Measurements from ENCODE around the gene VAPB. TPM values are rescaled to one million over a fixed set of nuclear protein-coding genes. Genes with fewer than 3 reads are reported as not detected.

Gene VAPB
- polyA plus RNA-seq, 3 donors, result 51.8 to 59.3 (median 58.2) TPM

DNA sequence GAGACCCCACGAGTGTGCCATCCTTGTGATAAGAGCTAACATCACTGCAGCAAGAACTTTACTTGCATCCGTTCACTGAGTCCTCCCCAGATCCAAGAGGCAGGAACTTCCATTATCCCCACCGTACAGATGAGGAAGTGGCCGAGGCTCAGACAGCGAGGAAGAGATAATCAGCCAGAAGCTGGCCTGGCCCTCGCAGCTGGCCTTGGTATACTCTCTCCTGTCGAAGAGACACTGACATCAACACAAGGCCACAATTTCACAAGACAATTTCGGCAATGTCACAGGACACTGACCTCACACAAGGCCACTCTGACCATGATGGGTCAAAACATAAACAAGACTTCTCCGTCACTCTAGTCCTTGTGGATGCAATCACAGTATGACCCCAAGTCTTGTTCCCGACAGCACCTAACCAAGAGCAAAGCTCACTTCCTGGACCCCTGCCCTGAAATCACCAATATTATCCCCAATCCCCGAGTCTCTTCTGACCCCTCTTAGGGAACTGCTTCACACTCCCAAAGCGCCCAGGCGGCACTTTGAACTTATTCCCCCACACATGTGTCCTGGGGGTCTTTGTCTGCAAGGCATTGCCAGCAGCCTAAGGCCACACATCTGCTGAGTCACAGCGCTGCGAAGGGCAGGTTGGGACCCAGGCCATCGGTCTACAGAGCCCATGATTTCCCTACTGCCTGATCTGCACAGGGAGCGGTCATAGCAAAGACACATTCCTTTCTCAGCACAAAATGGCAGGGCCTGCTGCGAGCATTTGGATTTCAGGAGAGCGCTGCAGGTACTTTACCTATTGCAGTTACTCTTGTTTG lies 14.8 kb upstream of the VAPB start:
- no peak for DNase-seq (ENCODE audit: extremely low read depth in 1 of 11, low read depth in 9 of 11, low spot score in 4 of 11)

DNA sequence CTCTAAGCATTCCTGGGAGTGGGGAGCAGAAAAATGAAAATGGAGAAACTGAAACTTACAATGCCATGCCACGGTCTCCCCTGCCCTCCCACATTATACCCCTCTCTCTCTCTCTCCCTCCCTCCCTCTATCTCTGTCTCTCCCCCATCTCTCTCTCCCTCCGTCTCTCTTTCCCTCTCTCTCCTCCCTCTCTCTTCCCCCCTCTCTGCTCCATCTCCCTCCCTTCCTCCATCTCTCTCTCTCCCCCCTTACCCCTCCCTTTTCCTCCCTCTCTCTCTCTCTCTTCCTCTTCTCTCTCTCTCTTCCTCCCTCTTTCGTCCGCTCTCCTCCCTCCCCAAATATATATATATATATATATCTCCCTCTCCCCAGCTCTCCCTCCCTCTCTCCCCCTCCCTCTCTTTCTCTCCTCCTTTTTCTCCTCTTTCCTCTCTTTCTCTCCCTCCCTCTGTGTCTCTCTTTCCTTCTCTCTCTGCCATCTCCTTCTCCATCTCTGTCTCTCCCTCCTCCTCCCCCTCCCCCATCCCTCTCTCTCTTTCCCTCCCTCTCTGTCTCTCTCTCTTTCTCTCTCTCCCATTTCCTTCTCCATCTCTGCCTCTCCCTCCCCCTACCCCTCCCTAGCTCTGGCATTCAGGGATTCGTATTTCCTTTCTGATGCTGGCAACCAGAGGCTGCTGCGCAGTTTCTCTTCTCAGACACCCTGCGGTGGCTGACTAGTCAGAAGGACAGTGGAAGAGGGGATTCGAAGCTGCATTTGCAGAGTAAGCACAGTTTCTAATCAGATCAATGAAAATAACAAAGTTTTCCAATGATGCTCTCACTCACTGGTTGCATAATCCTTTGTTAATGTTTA lies 13.9 kb upstream of the VAPB start:
- DNase-seq (ENCODE audit: extremely low read depth in 1 of 11, low read depth in 9 of 11, low spot score in 4 of 11), result no peak

DNA sequence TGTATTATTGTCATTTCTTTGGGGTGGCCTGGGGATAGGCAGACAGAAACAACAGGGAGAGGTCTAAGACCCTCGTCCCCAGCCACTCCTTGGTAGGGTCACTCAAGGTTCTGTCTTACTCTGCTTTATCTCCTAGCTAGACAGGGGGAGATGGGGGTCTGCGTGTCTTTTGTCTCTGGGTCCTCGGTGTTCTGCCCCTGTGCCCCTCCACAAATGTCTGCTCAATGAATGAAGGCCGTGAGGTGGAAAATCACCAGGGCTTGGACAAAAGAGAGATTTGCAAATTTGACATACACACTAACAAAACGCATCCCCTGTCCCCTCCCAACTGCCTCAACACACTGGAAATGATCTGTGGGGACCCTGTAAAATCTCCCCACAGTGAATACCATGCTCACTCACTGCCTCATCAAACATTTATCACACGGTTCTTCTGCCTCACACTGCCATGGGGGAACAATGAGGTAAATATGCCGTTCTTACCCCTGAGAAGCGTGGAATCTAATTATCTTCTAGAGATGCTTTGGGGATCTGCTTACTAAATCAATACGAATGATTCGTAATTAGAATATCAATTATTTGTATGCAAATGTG lies 13.2 kb upstream of the VAPB start:
- no peak for DNase-seq (ENCODE audit: extremely low read depth in 1 of 11, low read depth in 9 of 11, low spot score in 4 of 11)

DNA sequence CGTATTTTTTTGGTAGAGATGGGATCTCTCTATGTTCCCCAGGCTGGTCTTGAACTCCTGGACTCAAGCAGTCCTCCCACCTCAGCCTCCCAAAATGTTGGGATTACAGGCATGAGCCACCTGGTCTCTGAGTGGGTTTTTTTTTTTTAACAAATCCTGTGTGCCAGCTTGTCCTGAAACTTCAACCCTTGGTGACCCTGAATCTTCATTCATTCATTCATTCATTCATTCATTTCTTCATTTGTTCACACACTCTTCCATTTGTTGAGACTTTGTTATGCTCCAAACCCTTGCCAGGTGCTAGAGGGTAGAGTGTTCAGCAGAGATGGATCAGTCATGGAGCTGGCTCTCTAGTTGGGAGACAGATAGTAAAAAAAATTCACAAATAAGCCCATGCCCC lies 12.0 kb upstream of the VAPB start:
- DNase-seq (ENCODE audit: extremely low read depth in 1 of 11, low read depth in 9 of 11, low spot score in 4 of 11), result no peak

DNA sequence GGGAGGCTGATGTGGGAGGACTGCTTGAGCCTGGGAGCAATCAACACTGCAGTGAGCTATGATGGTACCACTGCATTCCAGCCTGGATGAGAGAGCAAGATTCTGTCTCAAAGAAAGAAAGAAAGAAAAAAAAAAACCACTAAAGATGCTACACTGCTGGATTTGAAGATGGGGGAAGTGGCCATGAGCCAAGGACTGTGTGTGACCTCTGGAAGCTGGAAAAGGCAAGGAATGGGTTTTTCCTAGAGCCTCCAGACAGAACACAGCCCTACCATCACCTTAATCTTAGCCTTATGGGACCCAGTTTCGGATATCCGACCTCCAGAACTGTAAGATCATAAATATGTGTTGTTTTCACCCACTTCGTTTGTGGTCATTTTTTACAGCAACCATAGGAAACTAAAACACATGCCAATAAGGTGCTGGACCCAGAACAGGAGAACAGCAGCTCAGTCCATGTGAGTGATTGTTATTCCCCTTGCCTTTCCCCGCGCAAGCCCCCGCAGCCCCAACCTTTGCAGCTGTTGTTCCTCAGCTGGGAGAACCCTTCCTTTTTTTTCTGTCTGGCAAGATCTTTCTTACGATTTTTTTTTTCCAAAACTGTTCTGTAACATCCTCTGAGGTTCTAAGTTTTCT lies 11.1 kb upstream of the VAPB start:
- DNase-seq (ENCODE audit: extremely low read depth in 1 of 11, low read depth in 9 of 11, low spot score in 4 of 11), result no peak

DNA sequence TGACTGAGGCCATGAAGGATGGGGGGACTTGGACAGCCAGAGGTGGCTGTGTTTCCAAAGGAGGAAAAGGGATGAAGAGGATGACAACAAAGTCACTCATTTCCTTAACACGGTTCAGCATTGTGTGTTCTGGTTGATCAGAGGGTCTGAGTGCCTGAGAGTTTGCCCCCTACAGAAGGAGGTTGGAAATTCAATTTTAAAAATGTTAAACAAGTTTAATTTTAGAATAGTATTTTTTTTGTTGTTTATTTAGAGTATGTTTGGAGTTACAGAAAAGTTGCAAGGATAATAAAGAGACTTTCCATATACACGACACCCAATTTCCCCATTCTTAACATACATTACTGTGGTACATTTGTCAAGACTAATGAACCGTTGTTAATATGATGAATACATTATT lies 10.3 kb upstream of the VAPB start:
- no peak for DNase-seq (ENCODE audit: extremely low read depth in 1 of 11, low read depth in 9 of 11, low spot score in 4 of 11)

DNA sequence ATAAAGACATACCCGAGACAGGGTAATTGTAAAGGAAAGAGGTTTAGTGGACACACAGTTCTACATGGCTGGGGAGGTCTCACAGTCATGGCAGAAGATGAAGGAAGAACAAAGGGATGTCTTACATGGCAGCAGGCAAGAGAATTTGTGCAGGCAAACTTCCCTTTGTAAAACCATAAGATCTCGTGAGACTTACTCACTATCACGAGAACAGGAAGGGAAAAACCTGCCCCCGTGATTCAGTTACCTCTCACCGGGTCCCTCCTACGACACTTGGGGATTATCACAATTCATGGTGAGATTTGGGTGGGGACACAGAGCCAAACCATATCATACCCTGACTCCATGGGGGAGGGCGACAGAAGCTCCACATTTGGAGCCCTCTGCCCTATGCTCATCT lies 7.4 kb upstream of the VAPB start:
- no peak for DNase-seq (ENCODE audit: extremely low read depth in 1 of 11, low read depth in 9 of 11, low spot score in 4 of 11)

DNA sequence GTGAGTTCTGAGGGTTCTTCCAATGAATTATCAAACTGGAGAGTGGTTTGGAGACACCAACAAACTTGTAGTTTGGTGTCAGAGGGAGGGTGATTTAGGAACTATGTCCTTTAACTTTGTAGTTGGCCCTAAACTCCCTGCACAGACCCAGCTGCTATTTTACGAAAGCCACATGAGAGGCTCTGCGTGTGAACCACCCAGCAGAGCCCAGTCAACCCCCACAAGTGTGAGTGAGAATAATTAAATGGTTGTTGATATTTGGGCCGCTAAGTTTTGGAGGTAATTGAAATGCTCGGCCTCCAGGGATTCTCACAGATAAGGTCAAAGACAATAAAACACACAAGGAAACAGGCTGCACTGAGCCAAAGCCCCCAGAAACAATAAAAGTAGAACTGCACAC lies 6.9 kb upstream of the VAPB start:
- DNase-seq (ENCODE audit: extremely low read depth in 1 of 11, low read depth in 9 of 11, low spot score in 4 of 11), result no peak

DNA sequence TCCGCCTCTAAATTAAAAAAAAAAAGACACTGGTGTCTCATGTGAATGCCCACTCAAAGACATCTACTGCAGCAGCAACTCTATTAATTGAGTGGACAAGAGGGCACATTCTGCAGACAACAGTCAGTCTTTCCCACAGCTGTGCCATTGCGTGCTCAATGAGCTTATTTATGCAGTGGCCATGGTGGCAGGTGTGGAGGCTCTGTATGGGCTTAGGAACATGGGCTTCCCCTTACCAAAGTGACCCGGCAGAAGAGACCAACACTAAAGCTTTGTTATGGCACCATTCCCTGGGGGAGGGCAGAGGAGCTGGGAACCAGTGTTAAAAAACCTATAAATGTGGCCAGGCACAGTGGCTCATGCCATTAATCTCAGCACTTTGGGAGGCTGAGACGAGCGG lies 4.2 kb upstream of the VAPB start:
- no peak for DNase-seq (ENCODE audit: extremely low read depth in 1 of 11, low read depth in 9 of 11, low spot score in 4 of 11)

DNA sequence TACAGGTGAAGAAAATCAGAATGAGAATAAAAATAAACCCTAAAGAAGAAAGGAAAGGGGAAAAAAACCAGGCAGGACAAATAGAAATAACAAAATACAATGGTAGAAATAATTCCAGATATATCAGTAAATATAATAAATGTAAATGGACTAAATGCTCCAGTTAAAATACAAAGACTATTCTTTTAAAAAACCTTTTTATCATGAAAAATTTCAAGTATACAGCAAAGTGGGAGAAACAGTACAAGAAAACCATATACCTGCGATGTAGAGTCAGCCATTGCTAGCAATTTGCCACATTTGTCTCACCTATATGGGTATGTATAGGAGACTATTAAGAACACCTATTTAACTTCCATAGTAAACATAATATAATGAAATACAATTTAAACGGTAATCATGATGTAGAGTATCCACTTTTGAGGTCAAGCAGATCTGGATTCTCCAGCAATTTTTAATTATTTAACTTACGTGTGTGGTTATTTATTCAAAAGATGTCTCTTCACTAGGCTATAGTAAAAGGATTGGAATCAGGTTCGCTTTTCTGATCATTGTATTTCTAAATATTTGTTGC lies 914 bp upstream of the VAPB start:
- DNase-seq (ENCODE audit: extremely low read depth in 1 of 11, low read depth in 9 of 11, low spot score in 4 of 11), result no peak

DNA sequence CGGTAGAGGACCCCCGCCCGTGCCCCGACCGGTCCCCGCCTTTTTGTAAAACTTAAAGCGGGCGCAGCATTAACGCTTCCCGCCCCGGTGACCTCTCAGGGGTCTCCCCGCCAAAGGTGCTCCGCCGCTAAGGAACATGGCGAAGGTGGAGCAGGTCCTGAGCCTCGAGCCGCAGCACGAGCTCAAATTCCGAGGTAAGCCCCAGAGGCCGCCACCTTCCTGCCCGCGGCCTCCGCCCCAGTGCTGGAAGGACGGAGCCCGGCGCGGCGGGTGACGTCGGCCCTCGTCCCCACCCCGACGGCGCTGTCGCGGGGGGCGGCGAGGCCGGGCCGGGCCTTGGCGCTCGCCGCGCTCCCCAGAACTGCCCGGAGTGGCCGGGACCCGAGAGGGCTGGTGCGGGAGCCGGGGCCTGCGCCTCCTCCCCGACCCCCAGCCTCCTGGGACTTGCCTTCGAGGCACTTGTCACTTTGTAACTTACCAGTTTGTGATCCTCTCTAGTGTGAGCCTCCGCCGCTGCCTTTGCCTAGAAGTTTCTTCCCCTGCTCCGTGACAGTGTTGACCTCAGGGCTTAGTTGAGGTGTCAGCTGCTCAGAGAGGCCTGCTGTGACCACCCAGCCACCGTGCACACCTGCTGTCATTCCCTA lies 417 bp downstream of the VAPB start:
- no peak for DNase-seq (ENCODE audit: extremely low read depth in 1 of 11, low read depth in 9 of 11, low spot score in 4 of 11)

DNA sequence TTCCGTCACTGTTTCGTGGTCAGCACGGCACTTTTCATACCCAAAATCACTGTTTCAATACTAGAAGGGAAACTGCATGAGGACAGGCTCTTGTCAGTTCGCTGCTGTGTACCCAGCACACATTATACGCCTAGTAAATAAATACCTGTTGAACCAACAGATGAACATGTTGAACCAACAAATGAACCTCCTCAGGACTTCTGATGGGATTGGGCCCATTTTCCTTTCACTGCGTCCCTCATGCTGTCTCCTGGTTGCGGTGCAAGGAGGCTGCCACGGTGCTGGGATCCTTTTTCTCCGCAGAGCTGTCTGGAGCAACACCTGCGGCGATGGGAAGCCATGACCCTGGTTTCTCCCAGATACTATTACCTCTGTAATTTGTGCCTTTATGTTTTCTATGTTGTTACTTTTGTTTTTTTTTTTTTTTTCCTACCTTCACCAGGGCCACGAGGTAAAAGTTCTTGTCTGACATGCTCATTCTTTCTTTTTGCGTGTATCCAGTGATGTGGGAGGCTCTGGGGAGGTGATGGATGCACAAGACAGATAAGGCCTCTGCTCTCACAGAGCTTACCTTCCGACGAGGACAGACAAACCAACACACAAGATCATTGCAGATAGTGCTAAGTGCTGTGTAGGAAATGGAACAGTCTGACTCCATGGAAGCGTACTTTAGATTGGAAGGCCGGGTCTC lies 1.1 kb downstream of the VAPB start:
- no peak for DNase-seq (ENCODE audit: extremely low read depth in 1 of 11, low read depth in 9 of 11, low spot score in 4 of 11)

DNA sequence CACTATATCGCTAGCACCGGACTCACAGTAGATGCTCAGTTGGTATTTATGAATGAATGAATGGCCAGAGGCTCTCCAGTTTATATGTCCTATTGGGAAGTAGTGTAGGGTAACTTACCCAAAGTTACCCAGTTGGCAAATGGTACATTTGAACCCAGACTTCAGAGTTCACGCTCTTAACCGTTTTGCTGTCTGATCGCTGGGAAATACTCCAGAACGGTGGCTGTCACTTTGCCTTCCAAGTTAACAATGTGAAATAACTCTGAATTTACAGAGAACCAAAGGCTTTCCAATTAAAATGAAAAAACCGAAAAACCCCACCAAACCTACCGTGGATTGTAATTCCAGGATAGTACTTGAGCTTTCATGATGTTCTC lies 1.6 kb downstream of the VAPB start:
- no peak for DNase-seq (ENCODE audit: extremely low read depth in 1 of 11, low read depth in 9 of 11, low spot score in 4 of 11)

DNA sequence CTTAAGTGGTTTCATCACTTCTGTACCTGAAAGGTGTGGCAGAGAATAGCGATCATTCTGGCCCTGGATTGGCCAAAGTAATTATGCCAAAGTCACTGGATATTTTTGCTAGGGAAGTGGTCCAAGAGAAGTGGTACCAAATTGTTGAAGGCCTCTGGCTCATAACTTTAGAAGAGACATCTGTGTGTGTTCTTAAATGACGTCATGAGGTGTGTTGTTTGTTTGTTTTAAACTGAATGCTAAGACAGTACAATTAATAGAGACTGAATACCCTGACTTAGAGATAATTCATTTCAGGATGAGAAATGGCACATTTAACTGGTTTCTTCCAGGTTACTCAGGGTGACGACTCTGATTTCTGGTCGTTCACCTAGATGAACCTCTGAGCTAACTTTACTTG lies 3.3 kb downstream of the VAPB start:
- DNase-seq (ENCODE audit: extremely low read depth in 1 of 11, low read depth in 9 of 11, low spot score in 4 of 11), result no peak

DNA sequence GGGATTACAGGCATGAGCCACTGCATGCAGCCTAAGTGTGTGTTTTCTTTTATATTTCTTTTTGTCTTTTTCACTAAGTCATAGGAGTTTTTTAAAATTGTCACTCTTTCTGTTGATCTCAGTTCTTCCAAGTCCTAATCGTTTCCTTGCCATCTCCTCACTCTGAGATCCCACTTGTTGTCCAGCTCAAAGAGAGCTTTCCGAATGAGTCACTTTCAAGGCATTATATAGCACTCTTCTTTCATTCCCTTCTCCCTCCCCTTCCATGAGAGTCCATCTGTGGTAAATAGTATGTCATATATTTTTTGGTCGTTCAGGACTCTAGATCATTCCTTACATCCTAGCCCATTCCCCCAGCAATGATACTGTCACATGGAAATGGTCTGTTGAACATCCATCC lies 4.3 kb downstream of the VAPB start:
- DNase-seq (ENCODE audit: extremely low read depth in 1 of 11, low read depth in 9 of 11, low spot score in 4 of 11), result no peak

DNA sequence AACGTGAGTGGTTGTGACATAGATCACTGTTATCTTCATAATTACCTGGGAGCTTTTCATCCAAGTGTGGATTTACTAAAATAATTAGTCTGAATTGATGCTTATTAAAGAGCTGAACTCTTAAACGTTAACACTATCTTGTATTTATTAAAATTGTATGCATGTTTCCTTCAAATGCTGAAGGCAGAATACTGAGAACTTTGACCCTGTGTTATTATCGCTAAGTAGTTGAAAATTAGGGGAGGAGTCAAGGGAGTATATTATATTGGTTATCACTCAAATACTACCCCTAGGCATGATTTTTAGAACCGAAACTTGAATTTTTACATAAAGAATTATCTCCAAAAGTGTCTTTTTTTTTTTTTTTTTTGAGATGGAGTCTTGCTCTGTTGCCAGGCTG lies 5.8 kb downstream of the VAPB start:
- no peak for DNase-seq (ENCODE audit: extremely low read depth in 1 of 11, low read depth in 9 of 11, low spot score in 4 of 11)

DNA sequence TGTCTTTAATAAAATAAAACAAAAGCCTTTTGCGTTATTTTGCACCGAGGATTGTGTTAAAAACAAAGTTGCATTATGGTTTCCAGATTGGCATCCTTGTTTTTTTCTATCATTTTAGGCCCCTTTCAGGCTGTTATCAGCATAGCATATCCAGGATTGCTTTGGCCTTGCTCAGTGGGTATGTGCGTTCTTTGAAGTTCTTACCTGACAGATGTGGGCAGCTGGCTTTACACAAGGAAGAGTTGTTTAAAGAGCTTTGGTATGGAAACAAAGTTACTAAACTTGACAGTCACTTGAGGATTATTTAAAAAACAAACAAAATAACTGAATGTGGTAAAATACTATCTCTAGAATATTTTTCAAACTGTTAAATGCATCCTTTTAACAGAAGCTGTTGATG lies 6.6 kb downstream of the VAPB start:
- DNase-seq (ENCODE audit: extremely low read depth in 1 of 11, low read depth in 9 of 11, low spot score in 4 of 11), result no peak

DNA sequence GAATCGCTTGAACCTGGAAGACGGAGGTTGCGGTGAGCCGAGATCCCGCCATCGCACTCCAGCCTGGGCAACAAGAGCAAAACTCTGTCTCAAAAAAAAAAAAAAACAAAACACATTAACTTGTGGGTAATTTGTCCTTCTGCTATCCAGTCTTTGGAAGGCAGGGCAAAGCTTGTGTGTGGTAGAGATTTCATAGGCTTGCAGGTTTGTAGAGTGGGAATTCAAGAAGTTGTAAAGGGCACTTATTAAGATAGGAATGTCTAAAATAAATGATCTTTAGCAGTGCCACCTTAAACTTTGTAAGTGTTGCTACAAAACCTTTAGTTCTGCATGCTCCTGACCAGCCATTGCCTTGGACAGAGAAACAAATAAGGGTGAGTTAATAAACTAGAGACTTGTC lies 8.4 kb downstream of the VAPB start:
- no peak for DNase-seq (ENCODE audit: extremely low read depth in 1 of 11, low read depth in 9 of 11, low spot score in 4 of 11)
